C4-2B (cell line): ENCODE data around the gene PRKCA.

Experiments
- CTCF ChIP-seq: fragments of 450-650 bp; conservative IDR thresholded peaks from 2 replicates; pipeline ENCODE4 v1.5.1; 2017; ENCODE audit warnings: mild to moderate bottlenecking
- ZFX ChIP-seq: fragments of 450-650 bp; IDR thresholded peaks from 2 replicates; pipeline ENCODE4 v1.6.1; 2017

GRCh38 chr17:66814026-66814425, 511.6 kb downstream of the PRKCA start:
- TF ChIP-seq CTCF (no peak), ZFX (no peak)
